WI38 (cell line): ENCODE measurements around the gene RIPOR3.
"Not testable (repeated sequence)": the region's sequence is repeated elsewhere in the genome, so short reads cannot be mapped to it uniquely, and the experiment has no call there.

Experiments used
- H3K4me3 ChIP-seq: 2 replicates; pipeline ENCODE4 v1.5.1; 2011; ENCODE audit warnings: low read depth, mild to moderate bottlenecking, control low read depth, low read length
- CTCF ChIP-seq: IDR thresholded peaks from 2 replicates; pipeline ENCODE4 v1.5.1; 2012; ENCODE audit warnings: low read depth, mild to moderate bottlenecking, control low read depth, low read length

RIPOR3 gene

DNA sequence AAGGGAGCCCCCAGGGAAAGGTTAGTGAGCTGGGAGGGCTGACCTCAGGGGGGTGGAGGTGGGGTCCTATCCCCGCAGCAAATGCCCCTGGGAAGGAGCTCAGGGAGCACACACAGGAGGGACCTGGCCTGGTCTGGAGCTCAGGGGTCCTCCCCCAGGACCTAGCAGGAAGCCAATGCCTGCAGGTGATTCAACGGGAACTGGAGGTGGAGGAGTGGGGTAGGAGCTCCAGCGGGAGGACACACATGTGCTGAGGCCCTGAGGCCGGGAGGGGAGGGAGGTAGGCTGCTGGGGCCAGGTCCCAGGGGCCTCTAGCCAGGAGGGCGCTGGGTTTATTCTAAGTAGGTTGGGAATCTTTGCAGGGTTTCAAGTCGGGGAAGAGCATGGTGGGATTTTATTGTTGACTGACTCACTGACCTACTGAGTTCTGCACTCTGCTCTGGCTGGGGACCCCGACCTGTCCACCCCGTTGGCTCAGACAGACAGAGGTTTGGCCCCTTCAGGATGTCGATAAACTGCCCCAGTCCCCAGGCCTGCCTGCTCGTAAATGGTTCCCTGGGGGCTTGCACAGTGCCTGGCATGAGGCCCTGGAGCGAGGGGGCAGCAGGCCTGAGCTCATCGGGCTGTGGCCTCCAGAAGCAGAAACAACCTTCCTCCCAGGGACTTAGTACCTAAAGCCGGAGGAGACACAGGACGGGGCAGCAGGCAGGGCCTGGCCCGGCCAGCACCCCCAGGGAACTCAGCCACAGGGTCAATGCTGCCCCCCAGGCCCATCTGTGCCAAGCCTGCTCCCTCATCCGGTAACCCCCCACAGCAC lies 62.3 kb downstream of the RIPOR3 start:
- no peak overlapping the region for H3K4me3 ChIP-seq

GRCh38 chr20:50628332-50628731 lies 63.0 kb downstream of the RIPOR3 start:
- TF ChIP-seq CTCF = no peak
- no peak overlapping the region for H3K4me3 ChIP-seq

More for the DNA sequence above, 62.3 kb downstream of the RIPOR3 start:
- no peak for TF ChIP-seq CTCF

GRCh38 chr20:50627747-50628146 lies 63.6 kb downstream of the RIPOR3 start:
- no peak for TF ChIP-seq CTCF

GRCh38 chr20:50625986-50626677 lies 65.2 kb downstream of the RIPOR3 start:
- peak; percentile 47 for TF ChIP-seq CTCF
- no peak overlapping the region for H3K4me3 ChIP-seq

More at GRCh38 chr20:50627747-50628146, 63.6 kb downstream of the RIPOR3 start:
- H3K4me3 ChIP-seq = no peak overlapping the region

GRCh38 chr20:50624351-50625016 lies 66.9 kb downstream of the RIPOR3 start:
- no peak for TF ChIP-seq CTCF
- H3K4me3 ChIP-seq = no peak overlapping the region

DNA sequence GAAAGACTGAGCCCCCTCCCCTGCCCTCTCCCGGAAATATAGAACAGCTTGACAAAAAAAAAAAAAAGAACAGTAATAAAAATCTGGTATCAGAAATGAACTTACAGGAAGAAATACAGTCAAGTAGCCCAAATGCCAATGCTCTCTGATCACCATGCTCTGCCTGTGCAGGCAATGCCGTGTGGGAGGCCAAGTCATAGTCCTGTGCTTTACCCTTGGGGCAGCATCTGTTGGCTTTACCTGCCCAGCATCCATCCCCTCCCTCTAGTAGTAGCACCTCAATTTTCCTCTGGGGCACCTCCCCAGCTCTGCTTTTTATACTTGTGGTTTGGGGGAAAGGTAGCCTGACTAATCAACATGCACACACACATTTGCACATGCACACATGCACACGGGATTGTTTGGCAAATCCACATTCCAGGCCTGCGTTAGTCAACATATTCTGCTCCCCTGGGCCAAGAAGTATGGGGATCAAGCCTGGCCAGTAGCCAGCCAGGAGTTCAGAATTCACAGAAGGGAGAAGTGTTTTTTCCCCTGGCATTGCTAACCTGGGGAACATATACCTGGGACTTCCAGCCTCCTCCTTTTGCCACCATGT lies 70.2 kb downstream of the RIPOR3 start:
- H3K4me3 ChIP-seq = no peak overlapping the region
- TF ChIP-seq CTCF = no peak

GRCh38 chr20:50620459-50620858 lies 70.9 kb downstream of the RIPOR3 start:
- not testable (repeated sequence) for H3K4me3 ChIP-seq
